Tibial artery (tissue), 4 donors: ENCODE measurements around the gene PLIN4.

ENCODE experiments used
- DNase-seq, 2 donors: peaks; one replicate each; pipeline ENCODE4 v3.0.0-alpha.2; 2019
- H3K27ac ChIP-seq, 2 donors: fragments of 200-600 bp; sonication (generic) in 1 of 2; 1 replicate in 1 of 2; 2 replicates in 1 of 2; pipeline ENCODE4 v1.5.1; 2018 to 2019; ENCODE audit warnings: mild to moderate bottlenecking in 1 of 2
- H3K27me3 ChIP-seq, 2 donors: fragments of 200-600 bp; sonication (generic) in 1 of 2; one replicate each; pipeline versions ENCODE4 v1.5.1 to v1.6.0; 2016 to 2019
- H3K36me3 ChIP-seq, 3 donors: fragments of 200-600 bp; sonication (generic) in 2 of 3; one replicate each; pipeline ENCODE4 v1.5.1; 2016 to 2019; ENCODE audit warnings: mild to moderate bottlenecking in 2 of 3
- H3K4me1 ChIP-seq, 4 donors: fragments of 200-600 bp; sonication (generic) in 2 of 4; 1 replicate in 3 of 4; 2 replicates in 1 of 4; pipeline ENCODE4 v1.5.1; 2016 to 2019
- H3K4me3 ChIP-seq, 2 donors: fragments of 200-600 bp; sonication (generic) in 1 of 2; 1 replicate in 1 of 2; 2 replicates in 1 of 2; pipeline ENCODE4 v1.5.1; 2018 to 2019; ENCODE audit warnings: mild to moderate bottlenecking in 2 of 2
- H3K9me3 ChIP-seq, 3 donors: fragments of 200-600 bp; sonication (generic) in 1 of 3; one replicate each; pipeline ENCODE4 v1.5.1; 2016 to 2019
- CTCF ChIP-seq, 2 experiments: fragments of 200-600 bp in 1 of 2; fragments of 450-650 bp in 1 of 2; IDR thresholded peaks; one replicate each; pipeline ENCODE4 v1.5.1; 2017 to 2019; ENCODE audit warnings: antibody characterized with exemption in 2 of 2, mild to moderate bottlenecking in 1 of 2, moderate library complexity in 1 of 2
- intact Hi-C: fragments of 100-400 bp; cut with DNase I; formaldehyde crosslinking; loops from one replicate; pipeline ENCODE4 v1.15.0; 2023; ENCODE audit warnings: low total_unique reads

Gene PLIN4

GRCh38 chr19:4536798-4537197, 18.5 kb upstream of the PLIN4 start:
- Histone ChIP-seq H3K4me1 (peaks cover 0 to 10% (median 6%) of the 10 kb centered on the region in 4 donors), H3K9me3 (peaks cover 0 to 10% (median 0%) of the 10 kb centered on the region in 3 donors), H3K27ac (no peak overlapping the region), H3K36me3 (no peaks in the 10 kb centered on the region), H3K4me3 (no peak overlapping the region), H3K27me3 (peaks cover 0 to 82% of the 10 kb centered on the region in 2 donors)
- DNase-seq, result no peak
- intact Hi-C loops, result no loop called here
- no peak for TF ChIP-seq CTCF (IDR thresholded peaks at IDR 0.05)

GRCh38 chr19:4534836-4535658, 16.8 kb upstream of the PLIN4 start, which contains the start of gene PLIN5:
PLIN5 (minus strand) TSS chr19:4535224; CDS start chr19:4534074, 1,150 bp downstream.
- DNase-seq, result peak in 1 of 2 donors; percentile 32
- peaks cover 0 to 10% (median 6%) of the 10 kb centered on the region in 4 donors for H3K4me1 ChIP-seq
- H3K27ac ChIP-seq, result no peak within 1 kb of the TSS
- H3K4me3 ChIP-seq, result no peak within 1 kb of the TSS
- intact Hi-C loops, result no loop called here
- H3K27me3 ChIP-seq, result peaks cover 0 to 75% of the 10 kb centered on the region in 2 donors
- no peaks in the 10 kb centered on the region for H3K9me3 ChIP-seq
- no peak for TF ChIP-seq CTCF (IDR thresholded peaks at IDR 0.05)
- H3K36me3 ChIP-seq, result no peaks in the 10 kb centered on the region

- H3K4me1 ChIP-seq, result peaks cover 0 to 10% (median 6%) of the 10 kb centered on the region in 4 donors
- H3K27me3 ChIP-seq, result peaks cover 0 to 70% of the 10 kb centered on the region in 2 donors
- DNase-seq, result no peak
- no peaks in the 10 kb centered on the region for H3K36me3 ChIP-seq
- no peak overlapping the region for H3K27ac ChIP-seq
- H3K4me3 ChIP-seq, result no peak overlapping the region
- intact Hi-C loops, result no loop called here
- TF ChIP-seq CTCF (IDR thresholded peaks at IDR 0.05), result no peak
- no peaks in the 10 kb centered on the region for H3K9me3 ChIP-seq
These were observed 15.6 kb upstream of the PLIN4 start for GRCh38 chr19:4533835-4534424.

- Histone ChIP-seq H3K4me3 (no peak overlapping the region), H3K27me3 (peaks cover 0 to 68% of the 10 kb centered on the region in 2 donors), H3K9me3 (no peaks in the 10 kb centered on the region), H3K36me3 (no peaks in the 10 kb centered on the region), H3K27ac (no peak overlapping the region), H3K4me1 (peaks cover 0 to 10% (median 6%) of the 10 kb centered on the region in 4 donors)
- TF ChIP-seq CTCF (IDR thresholded peaks at IDR 0.05), result no peak
- no peak for DNase-seq
- intact Hi-C loops, result no loop called here
These were observed 15.0 kb upstream of the PLIN4 start for GRCh38 chr19:4533334-4533733.

GRCh38 chr19:4531562-4532165, 13.4 kb upstream of the PLIN4 start:
- H3K4me1 ChIP-seq, result peaks cover 0 to 10% (median 6%) of the 10 kb centered on the region in 4 donors

More at GRCh38 chr19:4531562-4532165, 13.4 kb upstream of the PLIN4 start:
- no peaks in the 10 kb centered on the region for H3K36me3 ChIP-seq
- no peaks in the 10 kb centered on the region for H3K9me3 ChIP-seq
- no peak for DNase-seq
- TF ChIP-seq CTCF (IDR thresholded peaks at IDR 0.05), result no peak
- intact Hi-C loops, result no loop called here
- peaks cover 0 to 51% of the 10 kb centered on the region in 2 donors for H3K27me3 ChIP-seq
- H3K4me3 ChIP-seq, result no peak overlapping the region
- H3K27ac ChIP-seq, result no peak overlapping the region
